Naive B cell (primary cell): Measurements from ENCODE around the gene NECTIN1. TPM values are rescaled to one million over a fixed set of nuclear protein-coding genes. Genes with fewer than 3 reads are reported as not detected.

ENCODE experiments used
- ATAC-seq, 2 donors: fragments of 150-1000 bp; cut with Tn5 transposase; 2 replicates each; pipeline ENCODE4 v1.10.0; 2021; ENCODE audit warnings: low read depth in 2 of 2, mild to moderate bottlenecking in 2 of 2, moderate library complexity in 2 of 2
- DNase-seq: peaks from one replicate; pipeline ENCODE4 v3.0.0; 2022
- H3K27ac Mint-ChIP-seq, 6 donors: one replicate each; pipeline ENCODE4 v1.8.0; 2020 to 2022; ENCODE audit warnings: mild to moderate bottlenecking in 6 of 6, mixed read lengths in 6 of 6, moderate library complexity in 5 of 6, inconsistent platforms in 2 of 6
- H3K27me3 Mint-ChIP-seq, 3 donors: one replicate each; pipeline ENCODE4 v1.8.0; 2021 to 2022; ENCODE audit warnings: mixed read lengths in 3 of 3, mild to moderate bottlenecking in 1 of 3
- H3K36me3 Mint-ChIP-seq, 2 donors: one replicate each; pipeline ENCODE4 v1.8.0; 2020 to 2022; ENCODE audit warnings: mixed read lengths in 2 of 2, inconsistent platforms in 1 of 2, mild to moderate bottlenecking in 1 of 2
- H3K4me1 Mint-ChIP-seq, 3 donors: one replicate each; pipeline ENCODE4 v1.8.0; 2020 to 2022; ENCODE audit warnings: mixed read lengths in 3 of 3, inconsistent platforms in 1 of 3, mild to moderate bottlenecking in 1 of 3, moderate library complexity in 1 of 3
- H3K4me3 Mint-ChIP-seq, 8 donors: one replicate each; pipeline ENCODE4 v1.8.0; 2020 to 2022; ENCODE audit warnings: mild to moderate bottlenecking in 8 of 8, mixed read lengths in 8 of 8, moderate library complexity in 8 of 8, inconsistent platforms in 2 of 8
- H3K9me3 Mint-ChIP-seq, 7 donors: one replicate each; pipeline ENCODE4 v1.8.0; 2020 to 2022; ENCODE audit warnings: mixed read lengths in 7 of 7, mild to moderate bottlenecking in 5 of 7, inconsistent platforms in 2 of 7, moderate library complexity in 1 of 7
- polyA plus RNA-seq, 6 donors: library from polyadenylated mRNA; unstranded; fragments of 300-500 nt; fragmentation: Illumina TruSeq; gene quantifications; one replicate each; pipeline ENCODE4 v1.2.3, GENCODE V29; 2021; ENCODE audit warnings: low read depth in 6 of 6

Gene NECTIN1
- polyA plus RNA-seq, 6 donors from 2014 or later = 0.24 to 0.74 (median 0.38) TPM; not detected in 1

DNA sequence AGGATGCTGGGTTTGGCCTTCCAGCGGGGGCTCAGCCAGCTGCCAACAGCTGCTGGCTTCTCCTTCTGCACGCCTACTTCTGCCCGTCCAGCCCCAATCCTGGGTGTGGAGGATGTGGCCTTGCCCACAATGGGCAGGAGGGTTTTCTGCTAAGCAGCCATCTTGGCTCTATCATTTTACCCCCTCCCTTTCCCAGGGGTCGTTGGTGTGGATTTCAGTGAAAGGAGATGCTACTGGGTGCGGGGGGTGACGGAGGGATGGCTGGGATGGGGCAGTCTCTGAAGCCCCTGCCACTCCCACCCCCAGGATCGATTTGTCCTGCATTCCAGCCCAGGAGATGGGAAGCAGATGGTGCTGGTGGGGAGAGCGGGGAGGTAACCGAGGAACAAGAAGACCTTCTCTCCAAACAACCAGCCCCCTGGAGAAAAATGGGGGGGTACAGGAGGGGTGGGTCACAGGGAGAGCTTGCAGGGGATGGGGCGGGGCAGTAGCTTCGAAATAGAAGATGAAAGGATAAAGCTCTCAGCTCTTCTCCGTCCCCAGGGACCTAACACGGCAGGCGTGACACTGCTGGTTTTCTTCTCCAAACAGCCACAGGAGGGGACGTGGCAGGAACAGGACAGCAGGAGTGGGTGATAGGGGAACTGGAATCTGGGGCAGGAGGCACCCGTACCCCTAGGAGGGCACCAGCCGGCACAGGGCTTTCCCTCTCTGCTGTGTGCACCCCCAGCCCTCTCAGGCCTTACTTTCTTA lies 68.9 kb downstream of the NECTIN1 start:
- no peak for DNase-seq
- H3K9me3 Mint-ChIP-seq = no peaks in the 10 kb centered on the region
- peaks cover 0 to 6% (median 0%) of the 10 kb centered on the region in 3 donors for H3K27me3 Mint-ChIP-seq
- no peak overlapping the region for H3K4me3 Mint-ChIP-seq
- H3K27ac Mint-ChIP-seq = peak overlapping the region in 1 of 6 donors; percentile 63
- ATAC-seq = no peak
- no peaks in the 10 kb centered on the region for H3K36me3 Mint-ChIP-seq
- no peaks in the 10 kb centered on the region for H3K4me1 Mint-ChIP-seq

DNA sequence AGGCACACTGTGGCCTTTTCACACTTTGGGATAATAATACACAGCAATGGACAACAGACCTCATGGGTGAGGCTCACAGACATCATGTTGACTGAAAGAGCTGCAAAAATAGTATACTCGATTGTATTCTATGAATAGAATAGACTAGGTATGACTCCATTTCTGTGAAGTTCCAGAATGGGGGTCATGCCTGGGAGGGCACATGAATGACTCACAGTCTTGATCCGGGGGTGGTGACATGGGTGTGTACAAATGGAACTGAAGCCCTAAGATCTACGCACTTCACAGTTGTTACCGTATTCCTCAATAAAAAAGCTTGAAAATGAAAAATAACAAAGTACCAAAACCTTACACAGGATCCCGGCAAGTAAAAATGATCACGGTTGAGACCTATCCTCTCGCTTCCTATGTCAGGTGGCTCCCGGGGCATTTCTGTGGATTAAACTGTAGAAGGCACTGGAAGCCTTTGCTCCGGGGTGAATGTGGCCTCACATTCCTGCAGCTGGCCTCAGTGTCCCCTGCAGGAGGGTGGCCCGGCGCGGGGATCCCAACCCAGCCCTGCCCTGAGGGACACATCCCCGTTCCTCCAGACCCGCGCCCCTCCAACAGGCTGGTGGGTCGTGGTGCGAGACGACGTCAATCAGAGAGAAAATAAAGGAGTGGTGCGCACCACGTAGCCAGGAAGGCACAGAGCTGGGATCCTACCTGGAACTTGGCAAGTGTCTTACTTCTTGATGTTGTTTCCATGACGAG lies 75.9 kb downstream of the NECTIN1 start:
- Mint-ChIP-seq H3K27me3 (peaks cover 10 to 33% (median 23%) of the 10 kb centered on the region in 3 donors), H3K36me3 (no peaks in the 10 kb centered on the region), H3K27ac (no peak overlapping the region), H3K4me3 (no peak overlapping the region), H3K9me3 (peaks cover 0 to 3% (median 0%) of the 10 kb centered on the region in 7 donors), H3K4me1 (peaks cover 0 to under 1% (median 0%) of the 10 kb centered on the region in 3 donors)
- no peak for DNase-seq
- ATAC-seq = no peak

DNA sequence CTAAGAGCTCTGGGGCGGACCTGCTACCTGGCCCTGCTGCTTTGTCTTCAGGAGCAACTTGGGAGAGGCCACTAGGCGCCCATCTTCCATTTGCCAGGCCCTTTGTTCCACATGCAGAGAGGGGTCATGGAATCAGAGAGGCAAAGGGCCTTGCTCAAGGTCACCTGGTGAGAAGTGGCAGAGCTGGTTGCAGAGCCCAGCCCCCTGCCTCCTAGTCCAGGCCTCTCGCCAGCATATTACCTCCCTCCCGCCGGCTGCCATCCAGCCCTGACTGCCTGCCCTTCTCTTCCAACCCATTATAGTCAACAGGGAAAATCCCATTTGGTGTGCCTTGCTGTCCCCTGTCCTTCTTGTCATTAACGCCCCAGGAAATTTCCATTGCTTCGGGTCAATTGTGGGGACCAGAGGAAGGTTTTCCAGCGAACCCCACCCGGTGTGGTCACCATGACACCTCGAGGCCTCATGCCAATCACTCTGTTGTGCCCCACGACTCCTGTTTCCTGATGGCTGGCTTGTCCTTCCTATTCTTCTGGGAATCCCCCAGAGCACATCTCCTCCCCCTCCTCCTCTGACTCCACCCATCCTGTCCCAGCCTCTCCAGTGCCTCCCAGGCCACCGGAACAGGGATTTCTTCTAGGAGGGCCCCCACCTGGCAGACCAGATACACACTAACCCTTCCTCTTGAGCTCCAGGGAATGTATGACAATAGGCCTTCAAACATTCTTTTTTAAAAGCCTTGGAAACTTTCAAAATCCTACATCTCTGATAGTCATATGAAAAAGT lies 77.0 kb downstream of the NECTIN1 start:
- no peak overlapping the region for H3K27ac Mint-ChIP-seq
- ATAC-seq (no peak), DNase-seq (no peak)
- no peaks in the 10 kb centered on the region for H3K36me3 Mint-ChIP-seq
- H3K4me3 Mint-ChIP-seq = no peak overlapping the region
- H3K27me3 Mint-ChIP-seq = peaks cover 10 to 33% (median 23%) of the 10 kb centered on the region in 3 donors
- peaks cover 0 to 1% (median 0%) of the 10 kb centered on the region in 3 donors for H3K4me1 Mint-ChIP-seq
- H3K9me3 Mint-ChIP-seq = peaks cover 0 to 5% (median 0%) of the 10 kb centered on the region in 7 donors

DNA sequence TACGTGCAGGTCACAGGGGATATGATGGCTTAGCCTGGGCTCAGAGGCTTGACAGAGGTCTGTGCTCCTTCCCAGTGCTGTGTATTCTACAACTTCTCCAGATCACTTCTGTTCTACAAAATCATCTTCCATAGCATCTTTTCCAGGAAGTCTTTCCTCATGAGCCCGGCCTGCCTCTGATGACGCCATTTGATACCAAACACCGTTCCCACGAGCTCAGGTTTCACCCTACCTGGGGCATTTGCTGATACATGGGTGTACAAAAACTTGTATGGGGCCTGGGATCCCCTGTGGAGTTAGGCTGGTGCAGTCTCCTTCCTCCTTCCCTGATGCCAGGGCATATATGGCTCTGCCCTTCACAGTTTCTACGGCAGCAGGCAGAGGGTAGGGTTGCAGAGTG lies 78.7 kb downstream of the NECTIN1 start:
- Mint-ChIP-seq H3K27me3 (peaks cover 14 to 35% (median 32%) of the 10 kb centered on the region in 3 donors), H3K4me1 (peaks cover 0 to 1% (median 0%) of the 10 kb centered on the region in 3 donors), H3K36me3 (no peaks in the 10 kb centered on the region), H3K9me3 (peaks cover 0 to 5% (median 0%) of the 10 kb centered on the region in 7 donors), H3K4me3 (no peak overlapping the region), H3K27ac (no peak overlapping the region)
- no peak for DNase-seq
- ATAC-seq = no peak

DNA sequence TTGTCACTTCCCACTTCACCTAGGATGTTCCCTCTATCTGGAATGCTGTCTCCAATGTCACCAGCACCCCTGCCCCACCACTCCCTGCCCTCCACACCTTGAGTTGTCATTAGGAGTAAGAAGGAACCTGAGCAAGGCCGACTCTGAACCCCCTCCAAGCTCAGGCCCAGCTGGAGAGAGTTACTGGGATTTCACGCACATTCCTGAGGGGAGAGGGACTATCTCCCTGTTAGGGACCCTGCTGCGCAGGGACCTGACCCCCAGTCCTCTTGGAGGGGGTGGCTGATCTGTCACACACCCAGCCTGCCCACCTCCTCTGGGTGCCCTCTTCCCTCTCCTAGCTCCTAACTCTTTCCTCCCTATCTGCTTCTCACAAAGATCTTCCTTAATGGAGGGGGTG lies 81.7 kb downstream of the NECTIN1 start:
- H3K4me3 Mint-ChIP-seq = no peak overlapping the region
- H3K9me3 Mint-ChIP-seq = peaks cover 0 to 5% (median 0%) of the 10 kb centered on the region in 7 donors
- H3K4me1 Mint-ChIP-seq = peaks cover 0 to 1% (median 0%) of the 10 kb centered on the region in 3 donors
- no peak overlapping the region for H3K27ac Mint-ChIP-seq
- no peak for ATAC-seq
- H3K27me3 Mint-ChIP-seq = peaks cover 11 to 36% (median 29%) of the 10 kb centered on the region in 3 donors
- H3K36me3 Mint-ChIP-seq = no peaks in the 10 kb centered on the region
- DNase-seq = no peak

DNA sequence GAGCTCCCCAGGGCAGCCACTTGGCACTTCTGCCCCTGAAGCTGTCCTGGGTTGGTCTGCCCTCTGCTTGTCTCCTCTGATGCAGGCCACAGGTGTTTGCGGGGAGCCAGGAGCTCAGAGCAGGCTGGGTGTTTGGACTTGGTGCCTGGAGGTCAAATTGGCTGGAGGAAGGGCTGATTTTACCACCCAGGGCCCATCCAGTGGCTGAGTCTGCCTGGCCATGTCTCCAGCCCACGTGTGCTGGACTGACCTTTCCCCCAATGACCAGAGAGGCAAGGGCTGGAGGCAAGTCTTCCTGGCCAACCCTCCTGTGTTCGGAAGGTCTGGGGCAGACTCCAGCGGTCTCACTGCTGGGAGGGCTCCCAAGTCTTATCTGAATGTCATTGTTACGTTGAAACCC lies 84.0 kb downstream of the NECTIN1 start:
- ATAC-seq = no peak
- H3K27me3 Mint-ChIP-seq = peaks cover 4 to 22% (median 22%) of the 10 kb centered on the region in 3 donors
- H3K27ac Mint-ChIP-seq = no peak overlapping the region
- H3K36me3 Mint-ChIP-seq = no peaks in the 10 kb centered on the region
- no peak for DNase-seq
- no peak overlapping the region for H3K4me3 Mint-ChIP-seq
- H3K9me3 Mint-ChIP-seq = peaks cover 0 to 5% (median 0%) of the 10 kb centered on the region in 7 donors
- peaks cover 0 to 1% (median 0%) of the 10 kb centered on the region in 3 donors for H3K4me1 Mint-ChIP-seq

DNA sequence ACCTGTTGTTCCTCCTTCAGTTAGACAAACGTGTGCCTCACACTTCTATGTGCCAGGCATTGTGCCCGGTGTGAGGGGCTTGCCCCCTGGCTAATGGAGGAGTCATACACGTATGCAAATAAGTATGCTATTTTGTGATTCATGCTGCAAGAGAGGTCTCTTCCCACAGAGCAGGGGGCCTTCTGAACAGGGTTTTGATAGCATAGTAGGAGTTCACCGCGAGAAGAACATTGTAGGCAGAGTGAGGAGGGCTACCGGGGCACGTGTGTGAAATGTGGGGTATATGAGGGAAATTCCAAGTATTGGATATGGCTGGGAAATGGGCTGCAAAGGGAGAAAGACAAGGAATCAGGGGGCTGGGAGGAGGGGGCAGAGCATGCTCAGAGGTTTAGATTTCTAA lies 84.5 kb downstream of the NECTIN1 start:
- Mint-ChIP-seq H3K27me3 (peaks cover 4 to 20% (median 17%) of the 10 kb centered on the region in 3 donors), H3K36me3 (no peaks in the 10 kb centered on the region), H3K4me3 (no peak overlapping the region), H3K27ac (no peak overlapping the region), H3K4me1 (peaks cover 0 to 1% (median 0%) of the 10 kb centered on the region in 3 donors), H3K9me3 (peaks cover 0 to 5% (median 0%) of the 10 kb centered on the region in 7 donors)
- ATAC-seq (no peak), DNase-seq (no peak)

DNA sequence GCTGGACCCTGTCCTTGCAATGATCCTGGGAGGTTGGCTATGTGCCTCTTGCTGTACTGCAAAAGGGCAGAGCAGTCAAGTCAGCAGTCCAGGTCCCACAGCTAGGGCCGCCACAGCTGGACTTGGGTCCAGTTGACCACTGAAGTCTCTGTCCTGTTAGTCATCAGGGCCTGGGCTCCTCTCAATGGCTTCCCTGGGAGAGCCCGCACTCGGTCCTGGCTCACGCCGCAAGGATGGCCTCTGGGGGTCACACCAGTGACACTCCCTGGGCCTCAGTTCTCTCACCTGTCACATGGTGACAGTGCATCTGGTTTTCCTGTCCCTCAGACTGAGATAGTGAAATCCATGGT lies 85.1 kb downstream of the NECTIN1 start:
- Mint-ChIP-seq H3K27me3 (peaks cover 4 to 24% (median 16%) of the 10 kb centered on the region in 3 donors), H3K4me1 (peaks cover 0 to 1% (median 0%) of the 10 kb centered on the region in 3 donors), H3K4me3 (no peak overlapping the region), H3K36me3 (no peaks in the 10 kb centered on the region), H3K9me3 (peaks cover 0 to 5% (median 0%) of the 10 kb centered on the region in 7 donors), H3K27ac (no peak overlapping the region)
- DNase-seq = no peak
- no peak for ATAC-seq

DNA sequence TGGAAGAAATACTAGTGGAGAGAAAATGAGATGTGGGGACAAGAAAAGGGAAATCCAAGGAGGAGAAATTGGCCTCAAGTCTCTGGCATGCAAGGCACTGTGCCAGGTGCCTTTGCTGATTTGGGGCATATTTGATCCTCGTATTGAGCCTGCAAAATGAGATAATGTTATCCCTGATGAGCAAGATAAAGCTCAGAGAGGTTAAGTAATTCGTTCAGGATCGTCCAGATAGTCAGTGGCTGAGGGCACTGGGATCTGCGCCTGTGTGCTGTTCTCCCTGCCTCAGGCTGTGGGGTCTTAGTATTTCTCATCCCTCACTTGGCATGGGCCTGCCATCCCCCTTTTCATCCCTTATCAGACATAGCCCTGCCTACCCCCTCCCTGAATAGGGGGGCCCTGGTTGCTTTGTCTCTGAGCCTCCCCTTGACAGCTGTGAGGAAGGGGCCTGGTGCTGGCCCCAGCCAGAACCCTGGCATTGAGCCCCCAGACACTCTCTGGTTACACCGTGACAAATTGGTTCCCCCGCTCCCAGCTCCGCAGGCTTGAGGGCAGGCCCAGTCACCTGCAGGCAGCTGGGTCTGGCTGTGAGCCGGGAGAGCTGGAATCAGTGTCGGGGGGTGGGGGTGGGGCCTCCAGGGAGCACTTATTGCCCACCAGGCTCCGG lies 85.7 kb downstream of the NECTIN1 start:
- peaks cover 0 to 4% (median 0%) of the 10 kb centered on the region in 7 donors for H3K9me3 Mint-ChIP-seq
- DNase-seq (no peak), ATAC-seq (no peak)
- H3K4me1 Mint-ChIP-seq = peaks cover 0 to 1% (median 0%) of the 10 kb centered on the region in 3 donors
- peak overlapping the region in 1 of 8 donors; percentile 38 for H3K4me3 Mint-ChIP-seq
- H3K27ac Mint-ChIP-seq = no peak overlapping the region
- H3K27me3 Mint-ChIP-seq = peaks cover 4 to 24% (median 16%) of the 10 kb centered on the region in 3 donors
- H3K36me3 Mint-ChIP-seq = no peaks in the 10 kb centered on the region

DNA sequence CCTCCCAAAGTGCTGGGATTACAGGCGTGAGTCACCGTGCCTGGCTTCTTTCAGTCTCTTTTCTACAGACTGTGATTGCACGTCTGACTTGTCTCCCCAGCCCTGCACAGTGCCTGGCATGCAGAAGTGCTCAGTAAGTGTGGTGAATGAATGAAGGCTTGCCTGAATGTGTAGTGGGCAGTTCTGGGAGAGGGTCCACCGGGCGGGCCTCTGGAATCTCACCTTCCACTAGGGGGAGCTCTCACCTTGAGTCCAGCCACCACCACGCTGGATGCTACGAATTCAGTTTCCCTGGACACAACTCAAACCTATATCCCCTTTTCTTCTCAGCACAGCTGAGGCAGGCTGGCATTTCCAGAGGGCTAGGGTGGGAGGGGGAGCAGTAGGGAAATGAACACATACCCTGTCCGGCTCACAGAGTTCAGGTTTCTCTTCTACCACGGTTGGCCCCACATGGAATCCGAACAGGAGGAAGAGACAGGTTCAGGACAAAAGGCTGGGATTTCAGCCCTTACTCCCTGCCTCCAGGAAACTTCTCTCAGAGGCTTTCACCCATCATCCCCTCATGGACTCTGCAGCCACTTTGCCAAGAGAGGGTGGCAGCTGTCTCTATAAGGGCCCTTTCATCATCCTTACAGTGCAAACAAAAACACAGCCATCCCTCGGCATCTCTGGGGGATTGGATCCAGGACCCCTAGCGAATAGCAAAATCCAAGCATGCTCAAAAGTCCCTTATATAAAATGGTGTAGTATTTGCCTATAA lies 86.8 kb downstream of the NECTIN1 start:
- H3K36me3 Mint-ChIP-seq = no peaks in the 10 kb centered on the region
- ATAC-seq (no peak), DNase-seq (no peak)
- H3K9me3 Mint-ChIP-seq = no peaks in the 10 kb centered on the region
- H3K4me1 Mint-ChIP-seq = no peaks in the 10 kb centered on the region
- no peak overlapping the region for H3K27ac Mint-ChIP-seq
- H3K27me3 Mint-ChIP-seq = peaks cover 4 to 24% (median 19%) of the 10 kb centered on the region in 3 donors
- no peak overlapping the region for H3K4me3 Mint-ChIP-seq

DNA sequence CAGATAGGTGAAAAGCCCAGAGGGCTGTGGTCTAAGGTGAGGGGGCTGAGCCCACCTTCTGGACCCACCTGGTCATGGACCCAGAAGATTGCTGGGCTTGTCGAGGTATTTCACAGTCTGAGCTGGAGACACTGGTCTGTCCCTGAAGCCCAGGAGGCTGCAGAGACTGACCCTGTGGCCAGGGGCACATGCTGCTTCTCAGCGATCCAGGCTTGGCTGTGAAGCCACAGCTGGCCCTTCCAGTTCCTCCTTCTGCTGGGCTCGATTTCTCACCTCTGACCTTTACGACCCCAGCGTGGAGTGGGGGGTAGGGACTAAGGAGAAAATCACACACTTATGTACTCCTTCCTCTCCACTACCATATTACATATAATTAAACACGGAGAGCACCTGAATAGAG lies 88.5 kb downstream of the NECTIN1 start:
- no peaks in the 10 kb centered on the region for H3K4me1 Mint-ChIP-seq
- DNase-seq = no peak
- no peak for ATAC-seq
- H3K36me3 Mint-ChIP-seq = no peaks in the 10 kb centered on the region
- H3K4me3 Mint-ChIP-seq = no peak overlapping the region
- no peak overlapping the region for H3K27ac Mint-ChIP-seq
- peaks cover 0 to 18% (median 18%) of the 10 kb centered on the region in 3 donors for H3K27me3 Mint-ChIP-seq
- no peaks in the 10 kb centered on the region for H3K9me3 Mint-ChIP-seq

DNA sequence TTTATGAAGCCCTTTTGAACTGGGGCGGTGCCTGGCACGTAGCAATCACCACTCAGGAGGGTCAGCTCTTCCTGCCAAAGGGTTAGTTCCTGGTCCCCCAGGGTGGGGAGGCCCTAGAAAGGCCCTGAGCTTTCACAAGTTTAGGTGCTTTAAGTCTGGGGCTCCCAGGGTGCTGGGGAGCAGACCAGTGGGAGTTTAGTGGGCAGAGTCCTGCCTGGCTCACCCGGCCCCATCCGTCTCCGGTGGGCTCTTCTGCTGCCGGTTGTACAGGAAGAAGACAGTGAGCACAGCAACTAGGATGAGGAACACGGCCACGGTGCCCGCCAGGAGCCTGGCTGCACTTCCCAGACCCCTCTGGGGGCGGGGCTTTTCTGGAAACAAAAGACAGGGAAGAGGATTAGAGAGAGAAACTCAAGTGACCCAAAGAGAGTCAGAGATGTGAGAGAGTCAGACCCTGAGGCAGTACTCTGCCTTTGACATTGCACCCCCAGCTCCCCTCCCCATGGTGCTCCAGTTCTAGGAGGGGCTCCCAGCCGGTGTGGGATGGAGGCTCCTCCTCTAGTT lies 89.3 kb downstream of the NECTIN1 start:
- no peak for ATAC-seq
- H3K4me3 Mint-ChIP-seq = no peak overlapping the region

More for the DNA sequence above, 89.3 kb downstream of the NECTIN1 start:
- H3K9me3 Mint-ChIP-seq = no peaks in the 10 kb centered on the region
- no peak for DNase-seq
- no peaks in the 10 kb centered on the region for H3K4me1 Mint-ChIP-seq
- no peaks in the 10 kb centered on the region for H3K36me3 Mint-ChIP-seq
- no peak overlapping the region for H3K27ac Mint-ChIP-seq
- peaks cover 0 to 18% (median 14%) of the 10 kb centered on the region in 3 donors for H3K27me3 Mint-ChIP-seq
